ENCODE measurements around the gene GIMAP4.

GRCh38 chr7:150565239-150565638, 2.0 kb upstream of the GIMAP4 start:
- TF ChIP-seq, protein P1, sequence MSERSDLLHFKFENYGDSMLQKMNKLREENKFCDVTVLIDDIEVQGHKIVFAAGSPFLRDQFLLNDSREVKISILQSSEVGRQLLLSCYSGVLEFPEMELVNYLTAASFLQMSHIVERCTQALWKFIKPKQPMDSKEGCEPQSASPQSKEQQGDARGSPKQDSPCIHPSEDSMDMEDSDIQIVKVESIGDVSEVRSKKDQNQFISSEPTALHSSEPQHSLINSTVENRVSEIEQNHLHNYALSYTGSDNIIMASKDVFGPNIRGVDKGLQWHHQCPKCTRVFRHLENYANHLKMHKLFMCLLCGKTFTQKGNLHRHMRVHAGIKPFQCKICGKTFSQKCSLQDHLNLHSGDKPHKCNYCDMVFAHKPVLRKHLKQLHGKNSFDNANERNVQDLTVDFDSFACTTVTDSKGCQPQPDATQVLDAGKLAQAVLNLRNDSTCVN (tag by site-specific recombination; optimal IDR thresholded peaks at IDR 0.05) = no peak
- TF ChIP-seq, protein P2, sequence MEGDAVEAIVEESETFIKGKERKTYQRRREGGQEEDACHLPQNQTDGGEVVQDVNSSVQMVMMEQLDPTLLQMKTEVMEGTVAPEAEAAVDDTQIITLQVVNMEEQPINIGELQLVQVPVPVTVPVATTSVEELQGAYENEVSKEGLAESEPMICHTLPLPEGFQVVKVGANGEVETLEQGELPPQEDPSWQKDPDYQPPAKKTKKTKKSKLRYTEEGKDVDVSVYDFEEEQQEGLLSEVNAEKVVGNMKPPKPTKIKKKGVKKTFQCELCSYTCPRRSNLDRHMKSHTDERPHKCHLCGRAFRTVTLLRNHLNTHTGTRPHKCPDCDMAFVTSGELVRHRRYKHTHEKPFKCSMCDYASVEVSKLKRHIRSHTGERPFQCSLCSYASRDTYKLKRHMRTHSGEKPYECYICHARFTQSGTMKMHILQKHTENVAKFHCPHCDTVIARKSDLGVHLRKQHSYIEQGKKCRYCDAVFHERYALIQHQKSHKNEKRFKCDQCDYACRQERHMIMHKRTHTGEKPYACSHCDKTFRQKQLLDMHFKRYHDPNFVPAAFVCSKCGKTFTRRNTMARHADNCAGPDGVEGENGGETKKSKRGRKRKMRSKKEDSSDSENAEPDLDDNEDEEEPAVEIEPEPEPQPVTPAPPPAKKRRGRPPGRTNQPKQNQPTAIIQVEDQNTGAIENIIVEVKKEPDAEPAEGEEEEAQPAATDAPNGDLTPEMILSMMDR (tag by site-specific recombination; IDR thresholded peaks at IDR 0.05) = no peak
